SH-SY5Y (cell line): ENCODE data around the gene LMO7.

Source experiments
- GATA2 ChIP-seq: IDR thresholded peaks from 2 replicates; pipeline ENCODE4 v1.6.1; 2011; ENCODE audit warnings: mild to moderate bottlenecking, low read depth, low read length
- GATA3 ChIP-seq: IDR thresholded peaks from 2 replicates; pipeline ENCODE4 v1.6.1; 2011; ENCODE audit warnings: low read depth, mild to moderate bottlenecking, low read length, moderate library complexity

DNA sequence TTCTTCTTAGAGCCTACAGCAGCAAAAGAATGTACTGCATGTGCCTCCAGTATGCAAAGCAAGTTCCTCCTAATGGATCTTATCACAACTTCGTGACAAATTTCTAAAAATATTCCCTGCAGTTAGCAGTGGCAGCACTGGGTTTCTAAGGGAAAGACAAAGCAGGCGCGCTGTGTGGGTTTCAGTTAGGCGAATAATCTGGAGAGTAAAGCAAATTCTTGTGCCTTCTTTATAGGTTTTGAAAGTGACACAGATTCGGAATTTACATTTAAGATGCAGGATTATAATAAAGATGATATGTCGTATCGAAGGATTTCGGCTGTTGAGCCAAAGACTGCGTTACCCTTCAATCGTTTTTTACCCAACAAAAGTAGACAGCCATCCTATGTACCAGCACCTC is 167.9 kb downstream of the LMO7 start:
- TF ChIP-seq GATA2 = no peak
- TF ChIP-seq GATA3 = no peak
